Left hindlimb (tissue), 1 donor: ENCODE results near the gene SAA2.
"Not testable (repeated sequence)": the region's sequence is repeated elsewhere in the genome, so short reads cannot be mapped to it uniquely, and the experiment has no call there.

Experiments used
- DNase-seq: peaks from one replicate; pipeline ENCODE4 v3.0.0-alpha.2; 2018

Gene SAA2

DNA sequence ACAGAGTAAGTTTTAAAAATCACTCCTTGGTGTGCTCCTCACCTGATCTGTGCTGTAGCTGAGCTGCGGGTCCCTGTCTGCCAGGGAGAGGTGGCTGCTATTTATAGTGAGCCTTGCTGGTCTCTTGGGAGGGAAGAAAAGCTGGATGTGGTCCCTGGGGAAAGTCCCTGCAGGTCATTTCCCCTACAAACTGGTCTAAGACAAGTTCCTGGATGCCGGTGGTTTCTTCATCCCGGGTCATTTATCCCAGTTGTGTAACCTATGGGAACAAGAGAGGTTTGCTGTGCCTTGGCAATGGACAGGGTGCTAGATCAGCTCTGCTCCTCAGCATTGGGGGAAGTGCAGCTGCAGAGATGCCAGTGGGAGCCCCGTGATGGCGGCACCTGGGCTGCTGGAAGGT is at the start of gene SAA2:
SAA2 (minus strand) TSS at position 108 of the 400 bp plus-strand sequence. CDS start 657 bp downstream, outside the sequence.
- no peak for DNase-seq

DNA sequence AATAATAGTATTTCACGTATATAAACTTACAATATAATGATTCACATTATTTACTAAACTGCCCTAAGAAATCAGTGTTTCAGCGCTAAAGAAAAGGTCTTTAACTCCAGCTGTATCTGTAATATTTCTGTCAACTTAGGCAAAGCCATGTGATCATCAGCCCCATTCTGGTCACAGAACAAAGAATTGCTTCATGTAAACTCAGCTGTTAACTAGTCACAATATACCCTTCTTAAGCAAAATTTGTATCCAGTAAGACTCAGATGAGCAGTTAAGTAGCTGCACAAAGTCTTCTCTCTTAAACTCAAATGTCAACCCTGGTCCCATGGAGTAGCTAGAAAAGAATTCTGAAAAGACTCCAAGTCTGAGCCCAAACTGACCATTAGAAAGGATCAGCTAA is 46.8 kb upstream of the SAA2 start:
- no peak for DNase-seq

DNA sequence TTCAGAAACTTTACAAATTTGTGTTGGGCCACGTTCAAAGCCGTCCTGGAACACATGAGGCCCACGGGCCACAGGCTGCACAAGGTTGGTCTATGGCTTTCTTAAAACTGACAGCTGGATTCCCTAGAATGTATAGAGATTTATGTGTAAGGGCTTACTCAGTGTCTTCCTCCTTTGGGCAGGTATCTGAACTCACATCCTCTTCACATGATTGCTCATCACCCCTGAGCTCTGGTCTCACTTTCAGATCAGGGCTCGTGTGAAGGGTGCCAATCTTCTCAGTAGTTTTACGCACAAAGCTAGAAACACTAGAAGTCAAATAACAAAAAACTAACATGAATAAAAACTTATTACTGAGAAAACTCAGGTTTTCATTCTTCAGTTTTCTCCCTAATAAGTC is 46.4 kb upstream of the SAA2 start:
- no peak for DNase-seq

DNA sequence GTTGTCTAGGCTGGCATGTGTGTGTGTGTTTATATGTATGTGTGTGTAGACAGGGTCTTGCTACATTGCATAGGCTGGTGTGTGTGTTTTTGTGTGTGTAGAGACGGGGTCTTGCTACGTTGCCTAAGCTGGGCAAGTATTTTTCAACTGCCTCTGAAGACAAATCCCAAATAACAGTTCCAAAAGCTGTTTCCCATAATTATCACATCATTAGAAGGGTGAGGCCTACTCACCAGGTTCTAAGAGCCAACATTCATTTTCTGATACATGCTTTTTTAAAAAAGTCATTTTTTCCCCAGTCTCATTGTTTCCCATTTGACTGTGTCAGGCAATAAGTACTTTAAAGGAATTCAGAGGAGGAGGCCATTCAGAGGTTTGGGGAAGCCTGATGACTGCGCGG is 40.4 kb upstream of the SAA2 start:
- DNase-seq, result no peak

DNA sequence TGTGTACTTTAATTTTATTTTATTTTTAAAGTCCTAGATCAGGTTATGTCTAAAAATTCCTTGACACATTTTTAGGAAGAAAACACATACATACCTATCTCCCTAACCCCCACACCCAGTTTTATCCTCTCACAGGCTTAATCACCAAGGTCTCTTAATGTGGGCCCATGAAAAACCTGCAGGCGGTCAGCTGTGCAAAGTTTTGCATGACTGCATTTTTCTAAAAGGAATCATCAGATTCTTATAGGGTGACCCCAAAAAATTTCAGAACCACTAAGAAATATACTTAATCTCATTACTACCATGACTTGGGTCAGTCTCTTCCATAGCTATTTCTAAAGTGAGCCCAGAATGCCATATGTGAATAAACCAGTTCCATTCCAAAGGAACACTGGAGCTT is 37.4 kb upstream of the SAA2 start:
- DNase-seq, result no peak

DNA sequence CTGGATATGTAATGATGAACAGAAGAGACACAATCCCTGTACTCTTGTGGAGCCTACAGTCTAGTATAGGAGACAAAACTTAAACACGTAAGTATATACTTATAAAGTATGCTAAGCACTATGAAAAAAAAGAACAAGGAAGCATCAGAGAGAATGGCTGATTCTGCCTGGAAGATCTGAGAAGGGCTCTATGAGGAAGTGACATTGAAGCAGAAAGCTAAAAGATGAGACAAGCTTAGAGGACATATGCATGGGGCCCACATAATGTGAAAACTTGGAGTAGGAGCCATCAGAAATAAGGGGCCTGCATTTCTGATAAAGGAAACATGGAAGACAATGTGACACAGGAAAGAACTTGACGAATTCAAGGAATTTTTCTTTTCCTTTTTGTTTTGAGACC is 34.2 kb upstream of the SAA2 start:
- DNase-seq, result no peak

DNA sequence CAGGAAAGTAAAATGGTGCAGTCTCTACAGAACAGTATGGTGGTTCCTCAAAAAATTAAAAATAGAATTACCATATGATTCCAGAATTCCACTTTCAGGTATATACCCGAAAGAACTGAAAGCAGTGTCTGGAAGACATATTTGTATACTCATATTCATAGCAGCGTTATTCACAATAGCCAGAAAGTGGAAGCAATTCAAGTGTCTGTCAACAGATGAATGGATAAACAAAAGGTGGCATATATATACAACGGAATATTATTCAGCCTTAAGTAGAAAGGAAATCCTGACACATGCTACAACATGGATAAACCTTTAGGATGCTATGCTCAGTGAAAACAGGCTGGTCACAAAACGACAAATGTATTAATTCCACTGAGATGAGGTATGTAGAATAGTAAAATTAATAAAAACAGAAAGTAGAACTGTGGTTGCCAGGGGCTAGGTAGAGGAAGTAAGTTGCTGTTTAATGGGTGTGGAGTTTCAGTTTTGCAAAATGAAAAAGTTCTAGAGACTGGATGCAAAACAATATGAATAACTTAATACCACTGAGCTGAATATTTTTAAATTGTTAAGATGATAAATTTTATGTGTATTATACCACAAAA is 32.1 kb upstream of the SAA2 start:
- DNase-seq, result no peak

DNA sequence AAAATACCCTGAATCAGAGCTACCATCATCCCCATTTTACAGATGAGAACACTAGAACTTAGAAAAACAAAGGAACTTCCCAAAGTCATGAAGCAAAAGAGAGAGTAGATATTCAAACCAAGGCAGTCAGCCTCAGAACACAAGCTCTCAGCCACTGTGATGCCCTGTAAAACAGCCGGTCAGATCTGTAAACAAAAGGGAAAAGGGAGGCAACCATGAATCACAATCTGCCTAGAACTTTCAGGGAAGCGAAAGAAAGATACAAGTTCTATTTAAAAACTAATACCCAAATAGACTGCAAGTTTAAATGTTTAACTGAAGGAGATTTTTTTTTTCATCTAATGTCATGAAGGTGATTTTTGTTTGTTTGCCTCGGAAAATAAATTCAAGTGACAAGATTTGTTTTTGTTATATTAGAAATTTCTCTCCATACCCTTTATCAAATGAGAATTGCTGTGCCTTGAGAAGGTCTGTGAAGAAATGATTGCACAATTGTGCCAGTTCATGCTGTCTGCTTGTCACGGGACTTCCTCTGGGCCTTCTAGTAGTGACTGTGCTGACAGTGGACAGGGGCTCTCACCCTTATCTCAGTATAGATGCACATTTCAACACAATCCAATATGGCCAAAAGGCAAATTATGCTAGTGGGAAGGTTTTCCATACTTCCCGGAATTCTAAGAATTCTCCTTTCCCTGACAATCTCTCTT is 29.2 kb upstream of the SAA2 start:
- DNase-seq, result no peak

DNA sequence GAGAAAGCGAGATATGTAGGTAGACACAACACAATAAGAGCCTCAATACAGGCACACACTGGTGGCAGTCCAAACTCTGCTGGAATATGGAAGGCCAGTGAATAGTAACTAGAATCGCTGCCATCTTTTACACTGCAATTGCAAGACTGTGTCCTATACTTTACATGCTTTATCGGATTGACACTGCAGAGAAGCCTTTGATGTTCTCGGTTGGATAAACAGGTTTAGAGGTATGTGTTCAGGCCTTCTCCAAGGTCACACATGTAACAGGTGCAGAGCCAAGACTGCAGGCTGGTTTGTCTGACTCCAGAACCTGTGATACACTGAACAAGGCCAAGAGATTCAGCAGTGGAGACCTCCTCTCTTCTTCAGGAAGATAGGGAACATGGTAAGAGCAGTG is 22.7 kb upstream of the SAA2 start:
- DNase-seq, result no peak

DNA sequence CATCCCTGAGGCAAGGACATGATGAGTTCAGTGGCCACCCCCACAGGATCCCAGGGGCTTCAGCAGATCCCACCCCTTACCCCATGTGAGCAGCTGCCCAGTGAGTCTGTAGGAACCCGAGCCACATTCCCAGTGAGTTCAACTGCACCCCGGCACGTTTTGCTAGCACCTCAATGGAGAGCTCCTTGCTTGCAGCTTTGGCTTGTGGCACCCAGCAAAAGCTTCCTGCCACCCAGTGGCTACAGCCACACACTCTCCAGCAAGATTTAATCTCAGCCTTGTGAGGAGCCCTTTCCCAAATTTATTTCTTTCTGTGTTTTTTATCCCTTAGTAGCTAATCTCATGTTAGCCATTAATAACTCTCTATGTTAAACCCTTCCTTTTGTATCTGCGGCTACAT is 21.6 kb upstream of the SAA2 start:
- DNase-seq, result no peak

DNA sequence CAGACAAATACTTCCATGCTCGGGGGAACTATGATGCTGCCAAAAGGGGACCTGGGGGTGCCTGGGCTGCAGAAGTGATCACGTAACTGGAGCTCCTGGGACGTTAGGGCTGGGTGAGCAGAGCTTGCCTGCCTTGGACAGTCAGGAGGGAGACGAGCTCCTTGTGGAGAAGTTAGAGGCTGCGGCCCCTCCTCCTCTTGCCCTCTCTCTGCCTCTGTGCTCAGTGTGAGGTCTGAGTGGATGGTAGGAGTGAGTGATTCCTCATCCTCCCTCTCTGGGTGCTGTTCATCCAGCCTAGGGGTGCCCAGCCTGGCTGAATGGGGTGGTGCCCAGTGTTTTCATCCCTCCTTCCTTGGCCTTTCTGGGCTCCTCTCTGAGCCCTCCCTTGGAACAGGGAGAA is 20.8 kb upstream of the SAA2 start:
- DNase-seq, result not testable (repeated sequence)

DNA sequence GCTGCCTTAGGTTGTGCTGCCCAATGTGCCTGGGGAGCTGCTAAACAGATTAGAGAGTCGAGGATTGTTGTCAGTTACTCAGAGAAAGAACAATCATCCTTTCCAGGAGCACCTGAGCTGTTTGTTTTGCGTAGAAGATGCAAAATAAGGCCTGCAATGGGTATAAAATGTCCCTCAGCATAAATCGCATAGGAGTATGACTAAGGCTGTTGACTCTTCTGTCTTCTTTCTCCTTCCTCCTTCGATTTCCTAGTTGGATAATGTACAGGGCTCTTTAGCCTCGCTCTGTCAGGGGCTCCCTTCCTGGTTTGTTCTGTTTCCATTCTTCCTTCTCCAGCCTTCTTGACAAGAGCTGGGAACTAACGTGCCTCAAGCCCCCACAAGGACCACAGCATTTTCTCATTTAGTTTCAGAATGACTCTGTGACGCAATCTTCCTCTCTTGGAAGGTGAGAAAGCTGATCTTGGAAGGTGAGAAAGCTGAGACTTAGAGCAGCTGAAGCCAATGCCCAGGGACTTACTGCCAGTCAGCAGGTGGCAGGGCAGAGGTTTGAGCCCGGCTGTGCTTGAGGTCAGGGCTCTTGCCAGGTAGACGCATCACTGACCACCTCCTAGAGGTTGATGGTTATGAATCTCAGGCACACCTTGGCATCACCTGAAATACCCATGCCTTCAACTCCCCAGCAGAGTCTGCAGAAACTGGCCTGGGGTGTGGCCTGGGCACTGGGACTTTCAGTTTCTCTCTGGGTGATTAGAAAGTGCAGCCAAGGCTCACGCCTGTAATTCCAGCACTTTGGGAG is 19.1 kb upstream of the SAA2 start:
- not testable (repeated sequence) for DNase-seq

DNA sequence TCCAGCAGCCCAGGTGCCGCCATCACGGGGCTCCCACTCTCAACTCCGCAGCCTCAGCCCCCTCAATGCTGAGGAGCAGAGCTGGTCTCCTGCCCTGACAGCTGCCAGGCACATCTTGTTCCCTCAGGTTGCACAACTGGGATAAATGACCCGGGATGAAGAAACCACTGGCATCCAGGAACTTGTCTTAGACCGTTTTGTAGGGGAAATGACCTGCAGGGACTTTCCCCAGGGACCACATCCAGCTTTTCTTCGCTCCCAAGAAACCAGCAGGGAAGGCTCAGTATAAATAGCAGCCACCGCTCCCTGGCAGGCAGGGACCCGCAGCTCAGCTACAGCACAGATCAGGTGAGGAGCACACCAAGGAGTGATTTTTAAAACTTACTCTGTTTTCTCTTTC is 17.5 kb upstream of the SAA2 start, which contains the start of gene SAA1:
SAA1 (plus strand) TSS at position 316 of the 400 bp plus-strand sequence. CDS start 624 bp downstream, outside the sequence.
- DNase-seq, result no peak

DNA sequence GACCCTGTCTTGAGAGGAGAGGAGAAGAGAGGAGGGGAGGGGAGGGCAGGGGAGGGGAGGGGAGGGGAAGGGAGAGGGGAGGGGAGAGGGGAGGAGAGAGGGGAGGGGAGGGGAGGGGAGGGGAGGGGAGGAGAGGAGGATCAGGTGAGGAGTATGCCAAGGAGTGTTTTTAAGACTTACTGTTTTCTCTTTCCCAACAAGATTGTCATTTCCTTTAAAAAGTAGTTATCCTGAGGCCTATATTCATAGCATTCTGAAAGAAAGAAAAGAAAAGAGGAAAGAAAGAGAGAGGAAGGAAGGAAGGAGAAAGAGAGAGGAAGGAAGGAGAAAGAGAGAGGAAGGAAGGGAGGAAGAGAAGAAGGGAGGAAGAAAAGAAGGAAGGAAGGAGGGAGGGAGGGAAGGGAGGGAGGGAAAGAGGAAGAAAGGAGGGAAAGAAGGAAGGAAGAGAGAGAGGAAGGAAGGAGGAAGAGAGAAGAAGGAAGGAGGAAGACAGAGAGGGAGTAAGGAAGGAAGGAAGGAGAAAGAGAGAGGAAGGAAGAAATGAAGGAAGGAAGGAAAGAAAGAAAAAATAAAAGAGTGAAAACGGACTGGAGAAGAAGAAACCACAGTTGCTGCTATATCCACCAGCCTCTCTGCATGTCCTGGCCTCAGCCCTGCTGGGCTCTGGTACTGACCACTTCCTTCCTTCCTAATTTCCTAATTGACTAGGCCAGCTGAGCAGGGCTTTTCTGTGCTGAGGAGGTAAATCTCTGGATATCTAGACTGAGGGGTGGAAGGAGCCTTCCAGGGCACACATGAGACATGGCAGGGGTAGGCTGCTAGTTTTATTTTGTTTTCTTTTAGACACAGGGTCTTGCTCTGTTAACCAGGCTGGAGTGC is 16.4 kb upstream of the SAA2 start:
- DNase-seq, result no peak

DNA sequence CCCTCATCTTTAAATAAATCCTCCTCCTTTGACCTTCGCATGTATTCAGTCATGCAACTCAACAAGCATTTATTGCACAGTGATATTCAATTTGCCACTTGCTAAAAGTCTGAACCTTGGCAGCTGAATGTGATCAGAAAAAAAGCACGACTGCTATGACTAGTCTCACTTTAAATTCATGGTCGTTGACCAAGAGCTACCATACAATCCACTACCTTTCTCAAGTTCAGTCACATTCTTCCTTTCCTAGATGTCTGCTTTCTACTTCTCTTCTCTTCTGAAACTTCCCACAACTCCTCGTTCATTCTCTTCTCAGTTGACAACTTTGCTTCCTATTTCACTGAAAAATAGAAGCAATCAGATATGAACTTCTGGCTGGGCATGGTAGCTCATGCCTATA is 15.6 kb upstream of the SAA2 start:
- DNase-seq, result no peak

DNA sequence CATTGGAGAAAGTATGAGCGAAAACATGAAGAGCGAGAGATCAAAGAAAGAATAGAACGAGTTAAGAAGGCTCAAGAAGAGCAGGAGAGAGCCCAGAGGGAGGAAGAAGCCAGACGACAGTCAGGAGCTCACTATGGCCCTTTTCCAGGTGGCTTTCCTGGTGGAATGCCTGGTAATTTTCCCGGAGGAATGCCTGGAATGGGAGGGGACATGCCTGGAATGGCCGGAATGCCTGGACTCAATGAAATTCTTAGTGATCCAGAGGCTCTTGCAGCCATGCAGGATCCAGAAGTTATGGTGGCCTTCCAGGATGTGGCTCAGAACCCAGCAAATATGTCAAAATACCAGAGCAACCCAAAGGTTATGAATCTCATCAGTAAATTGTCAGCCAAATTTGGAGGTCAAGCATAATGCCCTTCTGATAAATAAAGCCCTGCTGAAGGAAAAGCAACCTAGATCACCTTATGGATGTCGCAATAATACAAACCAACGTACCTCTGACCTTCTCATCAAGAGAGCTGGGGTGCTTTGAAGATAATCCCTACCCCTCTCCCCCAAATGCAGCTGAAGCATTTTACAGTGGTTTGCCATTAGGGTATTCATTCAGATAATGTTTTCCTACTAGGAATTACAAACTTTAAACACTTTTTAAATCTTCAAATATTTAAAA is 14.3 kb upstream of the SAA2 start:
- not testable (repeated sequence) for DNase-seq

DNA sequence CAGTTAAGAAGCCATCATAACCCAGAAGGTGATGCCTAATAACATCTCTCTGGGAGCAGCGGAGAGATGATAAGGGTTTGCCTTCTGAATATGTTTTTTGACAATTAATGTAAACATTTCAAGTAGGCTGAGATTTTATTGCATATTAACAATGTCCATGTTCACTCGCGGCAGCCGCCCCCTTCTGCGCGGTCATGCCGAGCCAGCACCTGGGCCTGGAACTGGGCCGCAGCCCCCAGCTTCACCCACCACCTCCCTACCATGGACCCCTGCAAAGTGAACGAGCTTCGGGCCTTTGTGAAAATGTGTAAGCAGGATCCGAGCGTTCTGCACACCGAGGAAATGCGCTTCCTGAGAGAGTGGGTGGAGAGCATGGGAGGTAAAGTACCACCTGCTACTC is 13.3 kb upstream of the SAA2 start:
- DNase-seq, result no peak

DNA sequence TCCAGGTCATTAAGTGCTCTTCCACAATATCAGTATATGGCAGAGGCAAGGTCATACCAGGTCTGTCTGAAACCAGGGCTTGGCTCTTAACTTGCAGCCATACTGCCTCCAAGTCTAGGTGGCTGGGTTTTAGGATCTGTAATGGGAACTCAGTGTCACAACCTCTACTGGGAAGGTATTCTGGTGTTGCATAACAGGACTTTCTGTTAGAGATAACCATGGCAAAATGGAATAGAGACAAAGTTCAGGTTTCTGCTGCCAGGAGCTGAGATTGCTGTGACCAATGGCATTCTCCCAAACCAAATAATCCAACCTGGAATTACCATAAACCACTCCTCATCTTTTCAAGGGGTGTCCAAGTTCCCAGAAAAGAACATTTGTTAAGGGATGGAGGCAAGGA is 10.8 kb upstream of the SAA2 start:
- no peak for DNase-seq

DNA sequence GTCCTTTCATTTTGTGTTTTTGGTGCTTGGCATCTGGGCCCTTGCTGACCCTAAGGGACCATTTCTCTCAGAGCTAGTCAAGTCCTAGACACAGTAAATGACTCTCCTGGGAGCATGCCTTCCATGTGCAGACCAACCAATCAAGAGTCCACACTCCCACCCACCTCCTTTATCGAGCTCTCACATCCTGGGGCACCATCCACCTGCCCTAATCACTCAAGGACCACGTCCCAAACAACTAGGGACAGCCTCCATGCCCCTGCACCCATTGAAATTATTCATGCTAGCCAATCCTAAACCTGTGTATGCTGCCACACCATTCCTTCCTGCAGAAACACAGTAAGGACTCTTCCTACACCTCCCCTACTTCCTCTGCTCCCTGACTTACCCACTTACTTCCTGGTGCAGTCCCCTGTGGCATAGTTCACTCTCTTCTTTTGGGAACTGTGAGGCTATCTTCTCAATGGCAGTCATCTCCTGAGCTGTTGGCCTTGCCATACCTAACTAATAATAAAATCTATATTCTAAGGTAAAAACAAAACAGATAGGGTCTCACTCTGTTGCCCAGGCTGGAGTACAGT is 6.4 kb upstream of the SAA2 start:
- DNase-seq, result no peak

DNA sequence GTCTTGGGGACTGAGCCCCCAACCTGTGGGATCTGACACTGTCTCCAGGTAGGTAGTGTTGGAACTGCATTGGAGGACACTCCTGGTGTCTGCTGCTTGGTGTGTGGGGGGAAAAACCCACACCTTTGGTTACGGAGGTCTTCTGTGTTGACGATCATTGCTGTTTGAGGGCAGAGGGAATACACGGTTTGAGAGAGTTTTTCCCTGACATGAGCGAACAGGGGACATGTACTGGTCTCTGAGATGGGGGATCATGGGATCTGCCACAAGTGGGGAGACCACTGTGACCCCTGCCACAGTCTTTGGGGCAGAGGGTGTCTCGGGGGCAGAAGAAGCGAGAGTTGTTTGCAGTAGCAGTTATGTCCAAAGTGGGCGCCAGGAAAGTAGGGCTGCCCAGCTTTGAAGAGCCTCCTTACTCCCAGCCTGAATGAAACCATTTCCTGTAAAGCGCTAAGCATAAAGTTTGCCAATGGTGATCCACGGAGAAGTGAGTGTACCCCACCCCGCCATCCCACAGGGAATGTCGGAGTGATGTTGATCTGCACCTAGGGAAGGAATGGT is 5.4 kb upstream of the SAA2 start:
- no peak for DNase-seq

DNA sequence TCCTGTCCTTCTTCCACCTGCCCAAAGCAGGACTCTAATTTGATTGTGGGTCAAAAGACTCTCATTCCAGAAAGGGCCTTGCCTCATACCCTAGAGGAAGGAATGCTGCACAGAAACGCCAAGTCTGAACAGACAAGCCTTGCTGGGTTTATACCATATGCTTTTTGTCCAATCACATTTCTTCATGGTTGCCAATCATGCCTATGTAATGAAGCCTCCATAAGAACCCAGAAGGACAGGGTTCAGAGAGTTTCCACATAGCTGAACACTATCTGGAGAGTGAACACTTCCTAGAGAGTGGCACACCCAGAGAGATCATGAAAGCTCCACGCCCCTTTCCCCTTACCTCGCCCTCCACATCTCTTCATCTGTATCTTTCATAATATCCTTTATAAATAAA is 4.8 kb upstream of the SAA2 start:
- DNase-seq, result no peak

DNA sequence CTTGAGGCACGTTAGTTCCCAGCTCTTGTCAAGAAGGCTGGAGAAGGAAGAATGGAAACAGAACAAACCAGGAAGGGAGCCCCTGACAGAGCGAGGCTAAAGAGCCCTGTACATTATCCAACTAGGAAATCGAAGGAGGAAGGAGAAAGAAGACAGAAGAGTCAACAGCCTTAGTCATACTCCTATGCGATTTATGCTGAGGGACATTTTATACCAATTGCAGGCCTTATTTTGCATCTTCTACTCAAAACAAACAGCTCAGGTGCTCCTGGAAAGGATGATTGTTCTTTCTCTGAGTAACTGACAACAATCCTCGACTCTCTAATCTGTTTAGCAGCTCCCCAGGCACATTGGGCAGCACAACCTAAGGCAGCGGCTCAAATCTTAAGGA is 1.3 kb downstream of the SAA2 start:
- DNase-seq, result not testable (repeated sequence)
